GM06990 (cell line): Measurements from ENCODE around the gene HLA-E.

Source experiments
- DNase-seq: peaks from one replicate; pipeline ENCODE4 v3.0.0-alpha.2; 2011; ENCODE audit not compliant: insufficient read length; ENCODE audit errors: extremely low read depth
- H3K27me3 ChIP-seq: replicated peaks from 2 replicates; pipeline ENCODE4 v1.6.0; 2011; ENCODE audit warnings: low read length; ENCODE audit not compliant: control insufficient read depth, insufficient read depth
- H3K36me3 ChIP-seq: 2 replicates; pipeline ENCODE4 v1.5.1; 2011; ENCODE audit warnings: low read length; ENCODE audit not compliant: control insufficient read depth, insufficient read depth
- H3K4me3 ChIP-seq: replicated peaks from 2 replicates; pipeline ENCODE4 v1.5.1; 2011; ENCODE audit warnings: low read depth, mild to moderate bottlenecking, control low read depth, low read length
- CTCF ChIP-seq: IDR thresholded peaks from 2 replicates; pipeline ENCODE4 v1.5.1; 2011; ENCODE audit warnings: low read length, control low read depth, mild to moderate bottlenecking, inconsistent platforms; ENCODE audit not compliant: insufficient read depth, poor library complexity, severe bottlenecking

HLA-E gene

GRCh38 chr6:30459145-30459544 lies 30.2 kb upstream of the HLA-E start:
- Histone ChIP-seq H3K36me3 (no peaks in the 10 kb centered on the region; the same call in 1 of the 2 replicates), H3K4me3 (no peak overlapping the region), H3K27me3 (peaks cover 4% of the 10 kb centered on the region; the same call in 1 of the 2 replicates)
- no peak for TF ChIP-seq CTCF
- no peak for DNase-seq

- Histone ChIP-seq H3K27me3 (peaks cover 7% of the 10 kb centered on the region), H3K36me3 (no peaks in the 10 kb centered on the region; the same call in 1 of the 2 replicates), H3K4me3 (no peak overlapping the region)
- DNase-seq = no peak
- no peak for TF ChIP-seq CTCF
These were observed 28.3 kb upstream of the HLA-E start for GRCh38 chr6:30461055-30461454.

GRCh38 chr6:30462482-30462881 lies 26.8 kb upstream of the HLA-E start:
- TF ChIP-seq CTCF = no peak

GRCh38 chr6:30463242-30463641 lies 26.1 kb upstream of the HLA-E start:
- H3K4me3 ChIP-seq = no peak overlapping the region
- H3K27me3 ChIP-seq = peaks cover 8% of the 10 kb centered on the region
- TF ChIP-seq CTCF = no peak
- no peaks in the 10 kb centered on the region for H3K36me3 ChIP-seq
- DNase-seq = no peak

More at GRCh38 chr6:30462482-30462881, 26.8 kb upstream of the HLA-E start:
- no peak for DNase-seq
- no peak overlapping the region for H3K4me3 ChIP-seq
- peaks cover 8% of the 10 kb centered on the region for H3K27me3 ChIP-seq
- H3K36me3 ChIP-seq = no peaks in the 10 kb centered on the region

- Histone ChIP-seq H3K36me3 (no peaks in the 10 kb centered on the region), H3K27me3 (peaks cover 8% of the 10 kb centered on the region), H3K4me3 (no peak overlapping the region)
- DNase-seq = peak; percentile 53
- TF ChIP-seq CTCF = no peak
These were observed 25.4 kb upstream of the HLA-E start for GRCh38 chr6:30463651-30464618.
